ENCODE data around the gene CEND1. TPM values are rescaled to one million over a fixed set of nuclear protein-coding genes. Genes with fewer than 3 reads are reported as not detected.

CEND1 gene
- total RNA-seq, 1 experiment from 2014 or later, result 0.81 TPM

- Mint-ChIP-seq H3K9me3 (no peaks in the 10 kb centered on the region), H3K4me3 (peak overlapping the region in 1 of 2 experiments; percentile 92; a peak in 3 of 5 replicates), H3K27ac (peak overlapping the region in 2 of 3 experiments; percentile 69 to 85; a peak in 2 of 7 replicates), H3K4me1 (peaks cover 24 to 40% of the 10 kb centered on the region in 2 experiments), H3K27me3 (ENCODE audit: low read depth) (no peaks in the 10 kb centered on the region), H3K36me3 (ENCODE audit: insufficient read depth in 1 of 3, low read depth in 3 of 3) (peaks cover 4 to 6% (median 5%) of the 10 kb centered on the region in 3 experiments; a peak in 6 of 7 replicates)
- Histone ChIP-seq H4K8ac (replicated peaks; ENCODE audit: insufficient read length, low read depth, low read length) (no peak overlapping the region), H3K79me1 (ENCODE audit: insufficient read depth, low read depth, low read length, poor library complexity, severe bottlenecking) (peaks cover 8% of the 10 kb centered on the region), H3K18ac (ENCODE audit: insufficient read length, low read depth, low read length) (no peak overlapping the region), H3K14ac (ENCODE audit: insufficient read depth, low read length) (no peak overlapping the region), H2AK5ac (ENCODE audit: insufficient read length, low read length) (no peak overlapping the region), H3K9me3 (ENCODE audit: control insufficient read depth, low read depth, low read length) (no peaks in the 10 kb centered on the region), H3K4ac (ENCODE audit: low read depth, low read length) (no peak overlapping the region), H3K27ac (ENCODE audit: insufficient read length, low read depth, low read length) (no peak overlapping the region), H2BK12ac (ENCODE audit: insufficient read length, low read depth, low read length) (no peak overlapping the region), H2BK20ac (ENCODE audit: low read depth, low read length, poor library complexity, severe bottlenecking) (no peak overlapping the region), H3K23ac (ENCODE audit: insufficient read length, low read depth, low read length) (no peak overlapping the region), H2AFZ (ENCODE audit: low read length) (no peak overlapping the region), H3K79me2 (ENCODE audit: insufficient read depth, low read length) (peaks cover 27% of the 10 kb centered on the region), H3K27me3 (ENCODE audit: insufficient read depth, low read length) (no peaks in the 10 kb centered on the region), H3K23me2 (ENCODE audit: insufficient read length, low read depth, low read length, poor library complexity, severe bottlenecking) (peaks cover 10% of the 10 kb centered on the region), H3K4me2 (ENCODE audit: insufficient read depth, insufficient read length, low read length) (no peak overlapping the region), H3K4me1 (ENCODE audit: insufficient read depth, low read length) (no peaks in the 10 kb centered on the region; the same call in 1 of the 2 replicates), H3K56ac (ENCODE audit: insufficient read length, low read depth, low read length) (no peak overlapping the region), H4K5ac (ENCODE audit: insufficient read length, low read depth, low read length) (no peak overlapping the region), H2BK5ac (ENCODE audit: insufficient read length, low read length) (no peak overlapping the region), H4K20me1 (ENCODE audit: control insufficient read depth, insufficient read depth, insufficient read length) (no peaks in the 10 kb centered on the region), H4K91ac (ENCODE audit: insufficient read length, low read depth, low read length) (no peak overlapping the region), H3T11ph (ENCODE audit: low read length) (no peak overlapping the region), H2BK15ac (ENCODE audit: low read depth, low read length) (no peak overlapping the region), H3K9ac (ENCODE audit: extremely low read depth, insufficient read length, low read length) (no peak overlapping the region), H2BK120ac (ENCODE audit: low read depth, low read length, poor library complexity, severe bottlenecking) (peak overlapping the region; percentile 14)
- WGBS (ENCODE audit: extremely low coverage, insufficient read length, low lambda C conversion rate), result no CpG with 5 or more reads among the region's 1 CpG
- no peak for DNase-seq
- no peak for TF ChIP-seq CTCF (conservative IDR thresholded peaks at IDR 0.05)
These were observed 44.5 kb downstream of the CEND1 start for GRCh38 chr11:745428-745827.

Data from H9 (cell line).